Progenitor cell of endocrine pancreas (in vitro differentiated cells): ENCODE measurements around the gene C4B. TPM values are rescaled to one million over a fixed set of nuclear protein-coding genes. Genes with fewer than 3 reads are reported as not detected.
A peak's percentile ranks its signal among the peaks of the same experiment; 100 is the strongest.
"Not testable (repeated sequence)": the region's sequence is repeated elsewhere in the genome, so short reads cannot be mapped to it uniquely, and the experiment has no call there.

Experiments used
- DNase-seq: peaks from one replicate; pipeline ENCODE4 v3.0.0; 2021; ENCODE audit warnings: low spot score; ENCODE audit not compliant: unreplicated experiment
- H3K27ac Mint-ChIP-seq: 2 replicates; pipeline ENCODE4 v1.8.0; 2021; ENCODE audit warnings: mild to moderate bottlenecking, moderate library complexity, mixed read lengths
- H3K27me3 Mint-ChIP-seq: 2 replicates; pipeline ENCODE4 v1.8.0; 2021; ENCODE audit warnings: mixed read lengths
- H3K36me3 Mint-ChIP-seq: 2 replicates; pipeline ENCODE4 v1.8.0; 2022; ENCODE audit warnings: mixed read lengths; ENCODE audit not compliant: insufficient read depth
- H3K4me1 Mint-ChIP-seq: 2 replicates; pipeline ENCODE4 v1.8.0; 2021; ENCODE audit warnings: low read depth, mixed read lengths
- H3K4me3 Mint-ChIP-seq: 2 replicates; pipeline ENCODE4 v1.8.0; 2021; ENCODE audit warnings: low read depth, mild to moderate bottlenecking, moderate library complexity, mixed read lengths
- H3K9me3 Mint-ChIP-seq: 2 replicates; pipeline ENCODE4 v1.8.0; 2021; ENCODE audit warnings: low read depth, mixed read lengths
- total RNA-seq: library from RNA; stranded (reverse); gene quantifications from 2 replicates; pipeline ENCODE4 v1.2.1, GENCODE V29; 2021
- TF ChIP-seq, protein P1 (sequence below): fragments of 200-600 bp; sonication (generic); IDR thresholded peaks from one replicate; pipeline ENCODE4 v1.5.0; 2021; ENCODE audit warnings: antibody characterized with exemption, mild to moderate bottlenecking; ENCODE audit not compliant: unreplicated experiment

C4B gene
- total RNA-seq, 1 donor from 2014 or later, result 8.4 TPM

- TF ChIP-seq, protein P1, sequence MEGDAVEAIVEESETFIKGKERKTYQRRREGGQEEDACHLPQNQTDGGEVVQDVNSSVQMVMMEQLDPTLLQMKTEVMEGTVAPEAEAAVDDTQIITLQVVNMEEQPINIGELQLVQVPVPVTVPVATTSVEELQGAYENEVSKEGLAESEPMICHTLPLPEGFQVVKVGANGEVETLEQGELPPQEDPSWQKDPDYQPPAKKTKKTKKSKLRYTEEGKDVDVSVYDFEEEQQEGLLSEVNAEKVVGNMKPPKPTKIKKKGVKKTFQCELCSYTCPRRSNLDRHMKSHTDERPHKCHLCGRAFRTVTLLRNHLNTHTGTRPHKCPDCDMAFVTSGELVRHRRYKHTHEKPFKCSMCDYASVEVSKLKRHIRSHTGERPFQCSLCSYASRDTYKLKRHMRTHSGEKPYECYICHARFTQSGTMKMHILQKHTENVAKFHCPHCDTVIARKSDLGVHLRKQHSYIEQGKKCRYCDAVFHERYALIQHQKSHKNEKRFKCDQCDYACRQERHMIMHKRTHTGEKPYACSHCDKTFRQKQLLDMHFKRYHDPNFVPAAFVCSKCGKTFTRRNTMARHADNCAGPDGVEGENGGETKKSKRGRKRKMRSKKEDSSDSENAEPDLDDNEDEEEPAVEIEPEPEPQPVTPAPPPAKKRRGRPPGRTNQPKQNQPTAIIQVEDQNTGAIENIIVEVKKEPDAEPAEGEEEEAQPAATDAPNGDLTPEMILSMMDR, result no peak
- Mint-ChIP-seq H3K27me3 (no peaks in the 10 kb centered on the region), H3K4me3 (peak within 1 kb of the TSS; percentile 95), H3K27ac (peak within 1 kb of the TSS; percentile 100), H3K9me3 (no peaks in the 10 kb centered on the region), H3K36me3 (peaks cover 24% of the 10 kb centered on the region), H3K4me1 (peaks cover 12% of the 10 kb centered on the region)
- peak; percentile 85 for DNase-seq
These were observed 42.4 kb upstream of the C4B start, which contains the start of gene DXO for GRCh38 chr6:31971993-31972708. Gene DXO (minus strand): TSS chr6:31972138. CDS start chr6:31971675, 463 bp downstream.

DNA sequence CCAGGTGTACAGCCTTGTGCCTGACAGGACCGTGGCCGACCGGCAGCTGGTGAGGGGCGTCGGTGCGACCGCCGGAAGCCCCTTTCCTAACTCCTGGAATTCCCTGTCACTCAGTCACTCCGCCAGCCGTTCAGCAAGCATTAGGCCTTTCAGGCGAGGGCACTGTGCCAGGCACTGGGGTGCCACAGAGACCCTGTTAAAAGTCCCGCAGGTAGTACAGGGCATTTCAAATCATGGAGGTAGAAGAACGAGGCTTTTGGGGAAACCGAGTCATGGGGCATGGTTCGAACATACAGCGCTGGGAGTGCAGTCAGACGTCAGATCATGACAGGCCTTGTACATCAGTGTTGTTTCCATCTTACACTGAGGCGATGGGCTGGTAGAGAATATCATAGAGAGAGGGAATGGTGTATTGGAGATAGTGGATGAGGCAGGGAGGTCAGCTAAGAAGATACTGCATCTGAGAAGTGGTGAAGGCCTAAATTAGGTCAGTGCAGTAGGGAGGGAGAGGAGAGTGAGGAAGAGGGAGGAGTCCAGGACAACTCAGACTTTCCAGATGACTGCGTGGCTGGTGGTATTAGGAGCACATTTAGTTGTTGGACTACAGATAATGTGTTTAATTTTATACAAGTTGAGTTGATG lies 41.8 kb upstream of the C4B start:
- H3K4me1 Mint-ChIP-seq, result peaks cover 12% of the 10 kb centered on the region
- peak overlapping the region; percentile 95 for H3K4me3 Mint-ChIP-seq
- DNase-seq, result no peak
- peaks cover 22% of the 10 kb centered on the region for H3K36me3 Mint-ChIP-seq
- no peaks in the 10 kb centered on the region for H3K27me3 Mint-ChIP-seq
- peak overlapping the region; percentile 100 for H3K27ac Mint-ChIP-seq
- no peaks in the 10 kb centered on the region for H3K9me3 Mint-ChIP-seq
- TF ChIP-seq, protein P1, result no peak

GRCh38 chr6:31976065-31976464 lies 38.5 kb upstream of the C4B start:
- H3K4me3 Mint-ChIP-seq, H3K27ac Mint-ChIP-seq, DNase-seq, H3K9me3 Mint-ChIP-seq, H3K27me3 Mint-ChIP-seq: not testable (repeated sequence)
- Mint-ChIP-seq H3K4me1 (peaks cover 12% of the 10 kb centered on the region), H3K36me3 (peaks cover 24% of the 10 kb centered on the region)

GRCh38 chr6:31977816-31978431 lies 36.7 kb upstream of the C4B start:
- H3K4me3 Mint-ChIP-seq, result no peak overlapping the region
- peaks cover 5% of the 10 kb centered on the region for H3K4me1 Mint-ChIP-seq
- H3K9me3 Mint-ChIP-seq, result no peaks in the 10 kb centered on the region

GRCh38 chr6:31978831-31979230 lies 35.8 kb upstream of the C4B start:
- Mint-ChIP-seq H3K27ac (no peak overlapping the region), H3K4me3 (no peak overlapping the region), H3K9me3 (no peaks in the 10 kb centered on the region), H3K4me1 (no peaks in the 10 kb centered on the region), H3K27me3 (no peaks in the 10 kb centered on the region), H3K36me3 (peaks cover 21% of the 10 kb centered on the region)
- TF ChIP-seq, protein P1, result no peak
- DNase-seq, result no peak

More at GRCh38 chr6:31977816-31978431, 36.7 kb upstream of the C4B start:
- peaks cover 21% of the 10 kb centered on the region for H3K36me3 Mint-ChIP-seq
- H3K27ac Mint-ChIP-seq, result no peak overlapping the region
- no peak for DNase-seq
- TF ChIP-seq, protein P1, result no peak
- H3K27me3 Mint-ChIP-seq, result no peaks in the 10 kb centered on the region
